RWPE2 (cell line): ENCODE results near the gene USP32.
A peak's percentile ranks its signal among the peaks of the same experiment; 100 is the strongest.

Experiments
- ATAC-seq: fragments of 200-7000 bp; cut with Tn5 transposase; 3 replicates; pipeline ENCODE4 v1.9.1; 2021; ENCODE audit warnings: low read depth
- DNase-seq: peaks from one replicate; pipeline ENCODE4 v3.0.0-alpha.2; 2020; ENCODE audit warnings: low spot score
- H3K27ac ChIP-seq: fragments of 450-650 bp; 2 replicates; pipeline ENCODE4 v1.5.1; 2017; ENCODE audit warnings: mild to moderate bottlenecking; ENCODE audit not compliant: poor library complexity, severe bottlenecking
- H3K27me3 ChIP-seq: fragments of 250-450 bp; sonication (Bioruptor Pico); 2 replicates; pipeline ENCODE4 v1.5.1; 2021; ENCODE audit warnings: mild to moderate bottlenecking, moderate library complexity; ENCODE audit not compliant: insufficient read depth, poor library complexity, severe bottlenecking
- H3K36me3 ChIP-seq: fragments of 250-450 bp; sonication (Bioruptor Pico); 2 replicates; pipeline ENCODE4 v1.5.1; 2020; ENCODE audit warnings: low read depth, mild to moderate bottlenecking, moderate library complexity
- H3K4me1 ChIP-seq: fragments of 250-450 bp; sonication (Bioruptor Pico); 2 replicates; pipeline ENCODE4 v1.5.1; 2021; ENCODE audit warnings: mild to moderate bottlenecking, moderate library complexity; ENCODE audit not compliant: insufficient read depth, poor library complexity, severe bottlenecking
- H3K4me3 ChIP-seq: fragments of 250-450 bp; sonication (Bioruptor Pico); 2 replicates; pipeline ENCODE4 v1.5.1; 2021; ENCODE audit warnings: mild to moderate bottlenecking, moderate library complexity; ENCODE audit not compliant: severe bottlenecking
- H3K9me3 ChIP-seq: fragments of 250-450 bp; sonication (Bioruptor Pico); 2 replicates; pipeline ENCODE4 v1.5.1; 2021; ENCODE audit warnings: mild to moderate bottlenecking, moderate library complexity; ENCODE audit not compliant: severe bottlenecking
- TF ChIP-seq, protein P1 (sequence below): fragments of 450-650 bp; IDR thresholded peaks from one replicate; pipeline ENCODE4 v1.5.1; 2017; ENCODE audit warnings: mild to moderate bottlenecking, moderate library complexity; ENCODE audit not compliant: poor library complexity, severe bottlenecking

USP32 gene

DNA sequence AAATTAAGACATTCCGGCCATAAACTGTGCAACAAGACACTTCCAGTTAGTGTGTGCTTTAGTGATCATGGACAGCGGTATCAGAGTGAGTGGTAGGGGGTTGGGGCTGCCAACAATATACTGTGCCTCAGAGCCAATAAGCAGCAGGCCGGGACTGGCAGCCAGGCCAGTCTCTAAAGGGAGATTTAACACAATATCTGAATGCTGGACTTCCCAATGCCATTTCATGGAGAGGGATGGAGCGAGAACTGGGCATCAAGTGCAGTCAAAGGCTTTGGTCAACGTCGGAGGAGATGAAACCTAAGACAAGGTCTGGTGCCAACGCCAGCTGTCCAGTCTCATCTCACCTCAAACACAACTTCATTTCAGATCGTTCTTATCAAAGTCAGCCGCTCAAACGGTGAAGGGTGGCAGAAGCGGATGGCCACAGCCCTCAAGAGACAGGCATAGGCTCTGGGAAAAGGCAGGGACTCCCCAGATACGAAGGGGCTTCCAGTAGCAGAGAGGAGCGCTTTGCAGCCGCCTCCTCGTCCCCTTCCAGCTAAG, 935 bp downstream of the USP32 start:
- Histone ChIP-seq H3K9me3 (no peaks in the 10 kb centered on the region), H3K4me3 (peak overlapping the region; percentile 48), H3K27me3 (no peaks in the 10 kb centered on the region), H3K36me3 (no peaks in the 10 kb centered on the region), H3K4me1 (peaks cover 27% of the 10 kb centered on the region), H3K27ac (peak overlapping the region; percentile 85)
- TF ChIP-seq, protein P1, sequence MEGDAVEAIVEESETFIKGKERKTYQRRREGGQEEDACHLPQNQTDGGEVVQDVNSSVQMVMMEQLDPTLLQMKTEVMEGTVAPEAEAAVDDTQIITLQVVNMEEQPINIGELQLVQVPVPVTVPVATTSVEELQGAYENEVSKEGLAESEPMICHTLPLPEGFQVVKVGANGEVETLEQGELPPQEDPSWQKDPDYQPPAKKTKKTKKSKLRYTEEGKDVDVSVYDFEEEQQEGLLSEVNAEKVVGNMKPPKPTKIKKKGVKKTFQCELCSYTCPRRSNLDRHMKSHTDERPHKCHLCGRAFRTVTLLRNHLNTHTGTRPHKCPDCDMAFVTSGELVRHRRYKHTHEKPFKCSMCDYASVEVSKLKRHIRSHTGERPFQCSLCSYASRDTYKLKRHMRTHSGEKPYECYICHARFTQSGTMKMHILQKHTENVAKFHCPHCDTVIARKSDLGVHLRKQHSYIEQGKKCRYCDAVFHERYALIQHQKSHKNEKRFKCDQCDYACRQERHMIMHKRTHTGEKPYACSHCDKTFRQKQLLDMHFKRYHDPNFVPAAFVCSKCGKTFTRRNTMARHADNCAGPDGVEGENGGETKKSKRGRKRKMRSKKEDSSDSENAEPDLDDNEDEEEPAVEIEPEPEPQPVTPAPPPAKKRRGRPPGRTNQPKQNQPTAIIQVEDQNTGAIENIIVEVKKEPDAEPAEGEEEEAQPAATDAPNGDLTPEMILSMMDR: no peak
- DNase-seq (no peak), ATAC-seq (peak; percentile 8; the same call in 2 of the 3 replicates)

DNA sequence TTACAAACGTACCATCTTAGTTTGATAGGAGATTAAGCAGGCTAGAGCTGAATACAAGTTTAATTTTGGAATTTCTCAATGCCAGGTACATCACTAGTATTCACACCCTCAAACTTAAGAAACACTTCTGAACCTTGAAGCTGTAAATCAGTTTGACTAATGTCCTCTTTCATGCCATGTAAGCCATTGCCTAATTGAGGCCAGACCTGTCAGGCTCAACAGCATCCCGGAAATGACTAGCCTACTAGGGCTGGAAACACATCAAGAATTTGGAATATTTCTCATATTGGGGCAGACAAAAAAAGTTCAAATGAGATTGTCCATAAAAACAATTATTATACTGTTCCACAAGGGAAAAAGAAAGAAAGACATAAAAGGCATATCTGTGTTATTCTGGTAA, 1.7 kb downstream of the USP32 start:
- Histone ChIP-seq H3K4me1 (peaks cover 27% of the 10 kb centered on the region), H3K27ac (peak overlapping the region; percentile 85), H3K36me3 (no peaks in the 10 kb centered on the region), H3K9me3 (no peaks in the 10 kb centered on the region), H3K27me3 (no peaks in the 10 kb centered on the region), H3K4me3 (peak overlapping the region; percentile 48)
- DNase-seq (no peak), ATAC-seq (peak; percentile 33)
- TF ChIP-seq, protein P1: no peak

DNA sequence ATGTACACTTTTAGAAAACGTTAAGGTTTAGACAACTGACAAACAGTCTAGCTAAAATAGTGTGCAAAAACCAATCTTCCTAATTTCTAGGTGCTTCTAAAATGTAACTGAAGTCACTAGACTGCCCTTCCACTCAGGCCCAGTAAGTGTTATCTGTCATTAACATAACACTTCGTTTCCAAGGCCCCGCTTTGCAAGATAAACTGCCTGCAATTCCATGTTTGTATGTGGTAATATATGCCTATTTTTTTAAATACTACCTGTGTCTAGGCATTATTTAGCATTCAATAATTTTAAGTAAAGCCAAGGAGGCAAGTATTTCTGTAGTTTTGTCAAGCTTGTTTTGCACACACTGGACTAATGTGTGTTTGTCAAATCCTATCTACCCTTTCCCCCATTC, 3.2 kb downstream of the USP32 start:
- Histone ChIP-seq H3K4me3 (no peak overlapping the region), H3K4me1 (peaks cover 30% of the 10 kb centered on the region), H3K27me3 (no peaks in the 10 kb centered on the region), H3K9me3 (no peaks in the 10 kb centered on the region), H3K36me3 (no peaks in the 10 kb centered on the region), H3K27ac (no peak overlapping the region)
- TF ChIP-seq, protein P1: no peak
- ATAC-seq (no peak), DNase-seq (no peak)

- ATAC-seq (no peak), DNase-seq (no peak)
- H3K9me3 ChIP-seq: no peaks in the 10 kb centered on the region
- no peak overlapping the region for H3K27ac ChIP-seq
- no peak overlapping the region for H3K4me3 ChIP-seq
- H3K4me1 ChIP-seq: peaks cover 25% of the 10 kb centered on the region
- no peaks in the 10 kb centered on the region for H3K27me3 ChIP-seq
- H3K36me3 ChIP-seq: peaks cover 5% of the 10 kb centered on the region
- TF ChIP-seq, protein P1: no peak
Measured at GRCh38 chr17:60387666-60388065, 4.3 kb downstream of the USP32 start.
